IMR-90 (cell line): ENCODE results near the gene PAGE4. TPM values are rescaled to one million over a fixed set of nuclear protein-coding genes. Genes with fewer than 3 reads are reported as not detected.

Experiments used
- ATAC-seq: fragments of 200-7000 bp; cut with Tn5 transposase; 2 replicates; pipeline ENCODE4 v1.9.1; 2020; ENCODE audit warnings: low read depth, mild to moderate bottlenecking, moderate library complexity
- BruUV-seq: library from RNA; stranded (reverse); fragments of 400-500 nt; replicated peaks from 2 replicates; lab custom pipeline; 2021; lab: Mats Ljungman, UMichigan
- CTCF ChIA-PET: fragments of 300-600 bp; formaldehyde crosslinking; extraction: SDS; loops from one replicate; lab custom pipeline; 2021; ENCODE audit warnings: antibody characterized with exemption; lab: Yijun Ruan, JAX
- POLR2A ChIA-PET: fragments of 300-600 bp; sonication (Branson Sonifier 250); formaldehyde crosslinking; loops from one replicate; lab custom pipeline; 2022; ENCODE audit warnings: antibody characterized with exemption; ENCODE audit not compliant: unreplicated experiment; lab: Charles Lee
- DNase-seq: peaks from one replicate; pipeline ENCODE4 v3.0.0; 2013
- H2AFZ ChIP-seq: replicated peaks from 2 replicates; pipeline ENCODE3; 2013; ENCODE audit warnings: low read length, mild to moderate bottlenecking; ENCODE audit not compliant: poor library complexity
- H2AK5ac ChIP-seq: 2 replicates; pipeline ENCODE4 v1.6.1; 2013; ENCODE audit warnings: low read depth, low read length, inconsistent platforms
- H2AK9ac ChIP-seq: replicated peaks from 2 replicates; pipeline ENCODE3; 2013; ENCODE audit warnings: mild to moderate bottlenecking, low read depth, low read length, moderate library complexity; ENCODE audit not compliant: poor library complexity
- H2BK120ac ChIP-seq: 2 replicates; pipeline ENCODE4 v1.6.1; 2013; ENCODE audit warnings: low read depth, low read length, inconsistent platforms
- H2BK15ac ChIP-seq: 3 replicates; pipeline ENCODE4 v1.6.1; 2013; ENCODE audit warnings: low read depth, low read length, inconsistent platforms
- H2BK20ac ChIP-seq: 2 replicates; pipeline ENCODE4 v1.6.1; 2013; ENCODE audit warnings: low read depth, mild to moderate bottlenecking, inconsistent platforms, low read length, moderate library complexity
- H2BK5ac ChIP-seq: 2 replicates; pipeline ENCODE4 v1.6.1; 2013; ENCODE audit warnings: mild to moderate bottlenecking, low read depth, low read length, inconsistent platforms; ENCODE audit not compliant: poor library complexity, severe bottlenecking
- H3K14ac ChIP-seq: replicated peaks from 2 replicates; pipeline ENCODE4 v1.6.1; 2013; ENCODE audit warnings: low read depth, low read length, inconsistent platforms
- H3K18ac ChIP-seq: 2 replicates; pipeline ENCODE4 v1.6.1; 2013; ENCODE audit warnings: low read depth, low read length, control low read depth
- H3K23ac ChIP-seq: 2 replicates; pipeline ENCODE4 v1.6.1; 2013; ENCODE audit warnings: low read depth, low read length, inconsistent platforms
- H3K27ac ChIP-seq: 2 replicates; pipeline ENCODE4 v1.5.1; 2013; ENCODE audit warnings: mild to moderate bottlenecking, control low read depth, low read length; ENCODE audit not compliant: insufficient read depth
- H3K27me3 ChIP-seq: 2 replicates; pipeline ENCODE4 v1.6.1; 2013; ENCODE audit warnings: low read length; ENCODE audit not compliant: control insufficient read depth, insufficient read depth
- H3K36me3 ChIP-seq: 2 replicates; pipeline ENCODE4 v1.6.1; 2013; ENCODE audit warnings: low read length, mixed read lengths; ENCODE audit not compliant: control insufficient read depth, insufficient read depth
- H3K4ac ChIP-seq: 2 replicates; pipeline ENCODE4 v1.6.1; 2013; ENCODE audit warnings: low read depth, low read length, inconsistent platforms
- H3K4me1 ChIP-seq: 2 replicates; pipeline ENCODE4 v1.6.1; 2013; ENCODE audit warnings: low read length, mixed read lengths; ENCODE audit not compliant: control insufficient read depth, insufficient read depth
- H3K4me2 ChIP-seq: 2 replicates; pipeline ENCODE4 v1.6.1; 2013; ENCODE audit warnings: low read depth, mild to moderate bottlenecking, control low read depth, low read length, moderate library complexity
- H3K4me3 ChIP-seq: 2 replicates; pipeline ENCODE4 v1.5.1; 2013; ENCODE audit warnings: low read depth, mild to moderate bottlenecking, control low read depth, low read length, moderate library complexity; ENCODE audit not compliant: insufficient read depth
- H3K56ac ChIP-seq: 2 replicates; pipeline ENCODE4 v1.6.1; 2013; ENCODE audit warnings: low read length, inconsistent platforms; ENCODE audit not compliant: insufficient read depth; ENCODE audit errors: extremely low read depth
- H3K79me1 ChIP-seq, 2 experiments: 2 replicates each; pipeline ENCODE4 v1.6.1; 2013; ENCODE audit warnings: low read length in 2 of 2, inconsistent platforms in 1 of 2, low read depth in 1 of 2
- H3K9ac ChIP-seq: 2 replicates; pipeline ENCODE4 v1.6.1; 2013; ENCODE audit warnings: low read depth, low read length, control low read depth
- H3K9me1 ChIP-seq: 2 replicates; pipeline ENCODE4 v1.6.1; 2013; ENCODE audit warnings: low read length, inconsistent platforms; ENCODE audit not compliant: insufficient read depth
- H3K9me3 ChIP-seq: 2 replicates; pipeline ENCODE4 v1.6.1; 2013; ENCODE audit warnings: low read length; ENCODE audit not compliant: control insufficient read depth, insufficient read depth
- H4K20me1 ChIP-seq: 2 replicates; pipeline ENCODE4 v1.6.1; 2013; ENCODE audit warnings: low read length, inconsistent platforms; ENCODE audit not compliant: insufficient read depth
- H4K5ac ChIP-seq: 2 replicates; pipeline ENCODE4 v1.6.1; 2013; ENCODE audit warnings: mild to moderate bottlenecking, low read depth, low read length, control low read depth
- H4K8ac ChIP-seq, 2 experiments: 2 replicates each; pipeline ENCODE4 v1.6.1; 2013; ENCODE audit warnings: low read depth in 2 of 2, low read length in 2 of 2, control low read depth in 1 of 2, inconsistent platforms in 1 of 2
- H4K91ac ChIP-seq: 2 replicates; pipeline ENCODE4 v1.6.1; 2013; ENCODE audit warnings: low read depth, low read length, inconsistent platforms; ENCODE audit not compliant: insufficient read depth
- BHLHE40 ChIP-seq: fragments of 150-350 bp; IDR thresholded peaks from 2 replicates; pipeline ENCODE4 v1.6.1; 2016; ENCODE audit warnings: mild to moderate bottlenecking, low read depth, low read length
- CEBPB ChIP-seq: IDR thresholded peaks from 2 replicates; pipeline ENCODE4 v1.6.1; 2012; ENCODE audit warnings: low read depth, low read length, improper control_type of control experiment
- CHD1 ChIP-seq: IDR thresholded peaks from 2 replicates; pipeline ENCODE4 v1.6.1; 2012; ENCODE audit warnings: low read depth, low read length, improper control_type of control experiment
- CTCF ChIP-seq: conservative IDR thresholded peaks from 2 replicates; pipeline ENCODE4 v1.5.1; 2012; ENCODE audit warnings: mild to moderate bottlenecking, low read depth, low read length, improper control_type of control experiment
- ELK1 ChIP-seq: fragments of 150-350 bp; IDR thresholded peaks from 2 replicates; pipeline ENCODE4 v1.6.1; 2016; ENCODE audit warnings: low read depth, mild to moderate bottlenecking, low read length, moderate library complexity, borderline replicate concordance
- FOS ChIP-seq: fragments of 150-350 bp; IDR thresholded peaks from 2 replicates; pipeline ENCODE4 v1.6.1; 2016; ENCODE audit warnings: low read depth, low read length
- MAFK ChIP-seq: IDR thresholded peaks from 2 replicates; pipeline ENCODE4 v1.6.1; 2012; ENCODE audit warnings: low read depth, low read length, improper control_type of control experiment
- MAZ ChIP-seq: IDR thresholded peaks from 2 replicates; pipeline ENCODE4 v1.6.1; 2012; ENCODE audit warnings: low read depth, mild to moderate bottlenecking, low read length, improper control_type of control experiment, moderate library complexity, borderline replicate concordance
- MXI1 ChIP-seq: IDR thresholded peaks from 2 replicates; pipeline ENCODE4 v1.6.1; 2012; ENCODE audit warnings: low read depth, mild to moderate bottlenecking, low read length, moderate library complexity, borderline replicate concordance
- NFE2L2 ChIP-seq: fragments of 150-350 bp; IDR thresholded peaks from 2 replicates; pipeline ENCODE4 v1.6.1; 2016; ENCODE audit warnings: low read depth, mild to moderate bottlenecking, low read length
- POLR2A ChIP-seq: IDR thresholded peaks from 2 replicates; pipeline ENCODE4 v1.6.1; 2012; ENCODE audit warnings: mild to moderate bottlenecking, low read depth, low read length
- RAD21 ChIP-seq: IDR thresholded peaks from 2 replicates; pipeline ENCODE4 v1.6.1; 2012; ENCODE audit warnings: low read length, improper control_type of control experiment
- RCOR1 ChIP-seq: IDR thresholded peaks from 2 replicates; pipeline ENCODE4 v1.6.1; 2012; ENCODE audit warnings: mild to moderate bottlenecking, low read length, improper control_type of control experiment; ENCODE audit not compliant: insufficient replicate concordance
- RFX5 ChIP-seq: IDR thresholded peaks from 2 replicates; pipeline ENCODE4 v1.8.0; 2012; ENCODE audit warnings: low read depth, mild to moderate bottlenecking, low read length, moderate library complexity
- SMC3 ChIP-seq: fragments of 150-350 bp; IDR thresholded peaks from 2 replicates; pipeline ENCODE4 v1.6.1; 2016; ENCODE audit warnings: low read depth, mild to moderate bottlenecking, antibody characterized with exemption, low read length, moderate library complexity
- USF2 ChIP-seq: fragments of 150-350 bp; IDR thresholded peaks from 2 replicates; pipeline ENCODE4 v1.6.1; 2017; ENCODE audit warnings: mild to moderate bottlenecking, antibody characterized with exemption, low read length, low read depth
- WGBS, 2 experiments: methylation state at CpG; one replicate each; pipeline versions ENCODE4 v1.1.5 to v1.1.7; 2013; ENCODE audit warnings: missing lambda C conversion rate in 2 of 2; ENCODE audit not compliant: insufficient read length in 1 of 2; ENCODE audit errors: extremely low coverage in 2 of 2; 5-methylcytosine and 5-hydroxymethylcytosine counted together
- dilution Hi-C: fragments of 300-500 bp; cut with HindIII; formaldehyde crosslinking; loops from one replicate; pipeline ENCODE4 v1.14.3; 2018; ENCODE audit warnings: low sequenced_read_pairs; ENCODE audit not compliant: unreplicated experiment
- in situ Hi-C: fragments of 300-500 bp; cut with MboI; formaldehyde crosslinking; loops from 3 replicates; pipeline ENCODE4 v1.14.3; 2019; ENCODE audit warnings: low sequenced_read_pairs, inconsistent platforms, mixed read lengths
- intact Hi-C: fragments of 100-400 bp; cut with micrococcal nuclease; formaldehyde crosslinking; loops from 2 replicates; pipeline ENCODE4 v1.10.0; 2022
- polyA plus RNA-seq, 3 experiments: library from polyadenylated mRNA; depleted of rRNA; stranded (reverse); fragments of >200 nt; gene quantifications; 2 replicates each; pipeline ENCODE4 v1.2.3, GENCODE V29; 2012; ENCODE audit warnings: low replicate concordance in 1 of 3
- total RNA-seq: library from RNA; depleted of rRNA; stranded (reverse); fragments of >200 nt; gene quantifications from 2 replicates; pipeline ENCODE4 v1.2.3, GENCODE V29; 2012

The PAGE4 gene
- total and polyA plus RNA-seq, 2 of the 4 experiments (the other 2 are of a cell fraction): not detected

- no peaks in the 10 kb centered on the region for H3K9me3 ChIP-seq
- no peak overlapping the region for H3K4me2 ChIP-seq
- ChIA-PET POLR2A (no interaction called here), CTCF (no interaction called here)
- no peak overlapping the region for H2AK9ac ChIP-seq
- no peaks in the 10 kb centered on the region for H3K79me1 ChIP-seq
- H3K23ac ChIP-seq: no peak overlapping the region
- H3K9ac ChIP-seq: no peak overlapping the region
- H2AK5ac ChIP-seq: no peak overlapping the region
- no peak overlapping the region for H2BK15ac ChIP-seq
- in situ Hi-C loops: no loop called here
- no peak overlapping the region for H4K8ac ChIP-seq
- H3K9me1 ChIP-seq: no peaks in the 10 kb centered on the region
- no peak for ATAC-seq
- no peak overlapping the region for H3K18ac ChIP-seq
- H3K36me3 ChIP-seq: no peaks in the 10 kb centered on the region
- no peak for DNase-seq
- H3K56ac ChIP-seq: no peak overlapping the region
- no peak overlapping the region for H4K91ac ChIP-seq
- intact Hi-C loops: no loop called here
- H2BK20ac ChIP-seq: no peak overlapping the region
- H2AFZ ChIP-seq: no peak overlapping the region
- H4K20me1 ChIP-seq: no peaks in the 10 kb centered on the region
- no peak overlapping the region for H3K27ac ChIP-seq
- H3K4ac ChIP-seq: no peak overlapping the region
- TF ChIP-seq CHD1: no peak
- no peak for TF ChIP-seq RCOR1
- TF ChIP-seq FOS: no peak
- no peak for TF ChIP-seq MAZ
- TF ChIP-seq USF2: no peak
- no peak for TF ChIP-seq CTCF
- no peak for TF ChIP-seq MXI1
- TF ChIP-seq RFX5: no peak
- no peak for TF ChIP-seq NFE2L2
- TF ChIP-seq ELK1: no peak
- TF ChIP-seq POLR2A: no peak
- no peak for TF ChIP-seq RAD21
- no peak for TF ChIP-seq CEBPB
- TF ChIP-seq BHLHE40: no peak
- no peak for TF ChIP-seq MAFK
- TF ChIP-seq SMC3: no peak
- no TSS peak for BruUV-seq
- no peaks in the 10 kb centered on the region for H3K27me3 ChIP-seq
- no peak overlapping the region for H3K4me3 ChIP-seq
- H3K14ac ChIP-seq: no peak overlapping the region
- dilution Hi-C loops: no loop called here
- H3K4me1 ChIP-seq: no peaks in the 10 kb centered on the region
- 17% methylated on average over 2 of the region's 4 CpGs; no CpG with 5 or more reads in 1 of the 2 experiments for WGBS, 2 experiments
- H4K5ac ChIP-seq: no peak overlapping the region
- no peak overlapping the region for H2BK120ac ChIP-seq
- no peak overlapping the region for H2BK5ac ChIP-seq
These were observed 16.9 kb upstream of the PAGE4 start for GRCh38 chrX:49812177-49812576.
